ENCODE measurements around the gene COBLL1.
"Not testable (repeated sequence)": the region's sequence is repeated elsewhere in the genome, so short reads cannot be mapped to it uniquely, and the experiment has no call there.

The COBLL1 gene

GRCh38 chr2:164785457-164785856 lies 56.2 kb downstream of the COBLL1 start:
- no peak for DNase-seq

GRCh38 chr2:164784376-164784775 lies 57.2 kb downstream of the COBLL1 start:
- DNase-seq, result no peak

DNA sequence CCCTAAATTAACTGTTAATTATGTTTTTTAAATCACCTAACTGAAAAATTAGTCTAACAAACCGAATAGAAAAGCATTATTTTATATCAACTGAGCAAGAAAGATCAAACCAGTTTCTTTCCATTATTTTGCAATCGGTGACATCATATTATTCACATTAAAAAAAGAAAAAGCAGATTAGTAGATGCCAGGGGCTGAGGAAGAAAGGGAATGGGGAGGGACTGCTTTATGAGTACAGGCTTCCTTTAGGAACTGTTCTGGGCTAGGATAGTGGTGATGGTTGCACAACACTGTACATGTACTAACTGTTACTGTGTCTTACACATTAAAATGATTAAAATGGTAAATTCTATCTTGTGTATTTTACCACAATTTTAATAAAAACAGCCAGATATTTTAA lies 59.3 kb downstream of the COBLL1 start:
- no peak for DNase-seq

DNA sequence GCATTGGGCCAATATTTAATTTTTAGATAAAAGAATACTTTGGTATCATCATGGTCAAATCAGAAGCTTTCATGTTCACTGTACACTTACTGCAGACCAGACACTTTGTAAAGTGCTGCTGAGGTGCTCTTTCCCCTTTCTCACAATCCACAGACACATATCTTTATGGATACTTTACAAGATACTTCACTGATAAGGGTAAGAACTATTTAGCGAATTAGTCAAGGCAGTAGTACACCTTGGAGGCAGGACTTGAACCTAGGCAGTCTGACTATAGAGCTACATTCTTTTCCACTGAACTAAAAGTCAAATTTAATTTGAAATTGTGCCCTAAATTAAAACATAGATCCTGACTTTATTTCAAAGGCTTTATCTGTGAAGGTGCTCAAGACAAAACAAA lies 60.2 kb downstream of the COBLL1 start:
- no peak for DNase-seq

DNA sequence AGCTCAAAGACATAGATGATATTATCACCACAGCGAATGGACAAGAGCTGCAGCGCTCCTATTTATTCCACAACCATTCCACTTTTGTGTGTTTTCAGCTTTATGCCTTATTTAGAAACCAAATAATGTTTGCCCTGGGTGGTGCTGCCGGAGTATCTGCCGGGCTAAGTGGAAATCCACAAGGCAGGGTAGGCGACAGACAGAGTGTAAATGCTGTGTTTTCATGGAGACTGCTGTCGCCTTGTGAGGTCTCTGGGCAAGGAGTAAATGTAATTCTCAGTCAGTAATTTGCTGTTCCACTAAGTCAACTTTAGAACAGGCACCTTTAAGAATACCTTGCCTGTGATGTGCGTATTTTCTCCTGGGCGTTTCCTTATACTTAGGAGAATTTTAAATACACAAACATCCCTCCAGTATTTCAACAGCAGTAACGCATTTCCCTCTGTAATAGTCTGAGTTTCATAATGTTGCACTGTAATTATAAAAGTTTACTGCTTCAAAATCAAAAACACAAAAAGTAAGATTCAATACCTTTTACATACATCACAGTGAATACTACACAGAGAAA lies 60.9 kb downstream of the COBLL1 start:
- no peak for DNase-seq

DNA sequence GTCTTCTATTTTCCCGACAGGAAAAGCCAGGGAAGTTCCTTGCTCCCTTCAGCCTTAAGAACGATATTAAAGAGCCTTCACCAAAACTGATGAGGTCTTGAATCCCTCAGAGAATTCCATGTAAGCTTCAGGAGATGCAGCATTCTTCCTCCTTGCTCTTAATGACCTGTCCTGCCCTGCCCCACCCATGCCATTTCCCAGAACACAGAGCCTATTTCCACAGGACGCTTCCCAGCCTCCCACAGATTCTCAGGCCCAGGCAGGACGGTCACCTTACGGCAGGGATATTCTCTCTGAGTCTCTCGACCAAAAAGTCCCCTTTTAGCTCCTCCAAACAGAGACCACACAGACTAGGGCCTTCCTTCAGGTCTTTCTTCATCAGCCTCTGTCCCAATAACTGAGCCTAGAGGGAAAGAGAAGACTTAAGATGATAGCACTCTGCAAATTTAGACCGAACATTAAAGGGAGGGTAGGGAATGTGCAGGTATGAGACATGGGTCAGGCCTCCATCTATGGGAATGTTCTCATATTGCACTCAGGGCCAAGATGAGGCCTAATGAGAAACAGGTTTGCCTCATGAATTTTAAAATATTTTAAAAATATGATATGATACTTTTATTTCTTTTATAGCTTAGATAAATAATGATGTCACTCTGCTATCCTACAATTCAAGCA lies 62.1 kb downstream of the COBLL1 start:
- DNase-seq, result no peak

- no peak for DNase-seq
Observed at GRCh38 chr2:164778723-164779122, 62.9 kb downstream of the COBLL1 start.

- DNase-seq, result no peak
Observed at GRCh38 chr2:164777847-164778461, 63.7 kb downstream of the COBLL1 start.

DNA sequence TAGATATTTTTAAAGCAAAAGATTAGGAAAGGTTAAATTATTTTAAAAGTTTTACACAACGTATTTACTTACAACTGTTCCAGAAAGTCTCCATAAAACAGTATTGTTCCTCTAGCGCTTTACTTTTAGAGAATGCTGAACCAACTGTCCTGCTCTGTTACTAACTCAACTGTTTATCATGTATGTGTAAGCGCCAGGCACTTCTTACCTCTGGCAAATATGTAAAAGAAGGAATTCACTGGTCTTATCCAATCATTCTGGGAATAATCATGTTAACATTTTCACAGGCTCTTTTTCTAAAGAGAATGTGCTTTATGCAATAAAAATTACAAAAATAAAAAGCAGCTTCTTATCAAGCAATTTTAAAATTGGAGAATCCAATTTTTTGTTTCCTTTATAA lies 68.0 kb downstream of the COBLL1 start:
- no peak for DNase-seq

DNA sequence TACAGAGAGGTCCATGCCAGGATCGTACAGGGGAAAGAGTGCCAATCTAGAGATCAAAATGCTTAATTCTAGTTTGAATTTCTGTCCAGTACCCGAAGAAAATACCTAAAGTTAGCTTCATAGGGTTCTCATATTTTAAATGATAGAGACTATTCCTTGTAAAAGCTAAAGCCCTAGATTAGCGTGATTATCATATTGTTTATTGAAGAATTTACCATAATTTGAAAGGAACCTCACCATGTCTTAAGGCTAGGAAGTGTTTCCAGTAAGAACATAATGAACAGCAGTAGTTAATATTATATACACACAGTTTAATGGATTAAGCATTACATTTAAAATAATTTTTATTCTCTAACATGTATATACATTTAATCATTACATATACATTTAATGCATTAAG lies 68.5 kb downstream of the COBLL1 start:
- no peak for DNase-seq

- no peak for DNase-seq
Observed at GRCh38 chr2:164771897-164772296, 69.7 kb downstream of the COBLL1 start.

DNA sequence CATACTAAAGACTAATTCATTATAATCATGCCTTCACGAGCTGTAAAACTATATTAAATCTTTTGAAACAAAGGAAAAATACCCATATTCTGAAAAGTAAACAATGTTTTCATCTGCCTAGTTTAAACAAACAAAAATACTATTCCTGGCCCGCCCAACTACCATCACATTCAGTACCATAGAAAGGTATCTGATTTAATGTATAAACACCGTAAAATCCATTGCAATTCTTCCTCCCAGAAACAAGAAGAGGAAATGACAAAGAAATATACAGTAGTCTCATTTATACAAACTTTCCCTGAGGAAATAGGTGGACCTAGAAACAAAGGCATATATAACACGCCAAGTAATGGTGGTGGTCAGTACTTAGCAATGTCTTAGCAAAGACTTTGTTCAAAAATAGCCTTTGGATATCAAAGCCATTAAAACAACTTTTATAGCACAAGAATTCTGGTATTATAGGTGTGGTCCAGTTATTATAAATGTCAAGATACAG lies 71.2 kb downstream of the COBLL1 start:
- no peak for DNase-seq

DNA sequence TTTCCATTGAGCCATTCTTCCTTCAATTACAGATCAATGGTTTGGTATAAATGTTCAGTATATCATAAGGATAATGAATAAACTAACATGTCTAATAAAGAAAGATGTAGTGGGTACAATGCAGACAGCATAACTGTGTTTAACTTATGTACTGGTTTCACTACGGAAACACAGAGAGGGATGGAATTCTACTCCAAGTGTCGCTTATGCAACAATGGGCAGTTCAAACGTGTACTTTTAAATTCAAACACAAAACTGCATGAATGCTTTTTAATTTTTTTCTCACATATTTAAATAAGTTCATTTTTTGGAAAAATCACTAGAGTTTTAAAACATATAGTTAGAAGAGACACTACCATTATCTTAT lies 74.7 kb downstream of the COBLL1 start:
- DNase-seq, result no peak

GRCh38 chr2:164766216-164766953 lies 75.2 kb downstream of the COBLL1 start:
- no peak for DNase-seq

GRCh38 chr2:164764996-164765395 lies 76.6 kb downstream of the COBLL1 start:
- no peak for DNase-seq

GRCh38 chr2:164764474-164764873 lies 77.1 kb downstream of the COBLL1 start:
- DNase-seq, result no peak

DNA sequence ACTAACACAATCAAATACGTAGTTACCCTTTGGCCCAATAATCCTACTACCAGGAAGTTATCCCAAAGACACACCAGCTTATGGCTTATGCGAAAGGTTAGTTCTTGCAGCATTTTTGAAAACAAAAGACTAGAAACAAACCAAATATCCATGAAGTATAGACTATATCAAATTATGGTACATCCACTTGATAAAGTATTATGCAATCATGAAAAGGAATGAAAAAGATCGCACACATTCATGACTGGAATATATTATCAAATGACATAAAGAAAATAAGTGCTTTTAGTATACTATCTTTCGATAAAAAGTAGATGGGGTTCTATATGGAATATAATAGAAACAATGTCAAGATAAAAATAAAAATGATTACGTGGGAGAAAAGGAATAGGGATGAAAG lies 78.2 kb downstream of the COBLL1 start:
- DNase-seq, result no peak

GRCh38 chr2:164761737-164762460 lies 79.7 kb downstream of the COBLL1 start:
- DNase-seq, result no peak

- not testable (repeated sequence) for DNase-seq
Observed at GRCh38 chr2:164761201-164761600, 80.4 kb downstream of the COBLL1 start.

DNA sequence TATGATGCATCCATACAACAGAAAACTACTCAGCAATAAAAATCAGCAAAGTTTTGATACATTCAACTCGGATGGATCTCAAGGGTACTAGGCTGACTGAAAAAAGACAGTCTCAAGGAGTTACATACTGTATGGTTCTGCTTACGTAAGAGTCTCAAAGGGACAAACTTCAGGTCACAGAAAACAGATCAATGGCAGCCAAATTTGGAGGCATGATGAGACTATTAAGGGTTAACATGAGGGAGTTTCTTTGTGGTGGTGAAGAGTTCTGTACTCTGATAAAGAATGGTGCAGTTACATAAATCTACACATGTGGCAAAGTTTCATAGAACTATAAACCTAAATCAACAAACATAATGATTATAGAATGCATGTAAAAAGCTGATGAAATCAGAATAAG lies 81.4 kb downstream of the COBLL1 start:
- no peak for DNase-seq

DNA sequence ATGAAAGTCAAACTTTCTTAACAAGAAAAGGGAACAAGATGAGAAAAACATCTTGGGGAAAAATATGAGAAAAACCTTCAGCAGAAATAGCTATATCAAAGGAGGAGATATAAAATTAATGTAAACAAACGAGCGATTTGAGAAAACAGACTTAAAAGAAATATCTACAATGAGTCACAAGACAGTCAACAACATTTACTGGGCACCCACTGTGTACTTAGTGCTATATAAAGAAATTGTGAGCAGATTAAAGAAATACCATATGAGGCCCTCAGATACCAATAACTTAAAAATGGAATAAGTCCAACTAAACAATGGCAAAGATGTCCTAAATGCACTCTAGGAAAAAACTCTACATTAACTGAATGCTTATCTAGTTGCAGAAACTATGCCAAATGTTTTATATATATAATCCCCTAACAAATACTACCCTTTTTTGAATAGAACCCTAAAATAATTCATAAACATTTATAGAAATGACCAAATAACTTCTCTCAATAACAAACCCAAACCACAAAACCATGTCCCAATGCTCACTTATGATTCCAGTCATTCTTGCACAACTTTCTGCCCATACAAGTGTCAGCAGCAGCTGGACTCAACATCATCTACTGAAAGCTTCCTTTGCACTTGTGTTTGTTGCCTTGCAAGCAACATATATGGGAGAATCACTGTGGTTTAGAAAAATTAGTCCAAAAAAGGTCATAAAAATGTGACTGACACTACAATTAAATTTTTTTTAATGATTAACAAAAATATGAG lies 83.5 kb downstream of the COBLL1 start:
- no peak for DNase-seq

DNA sequence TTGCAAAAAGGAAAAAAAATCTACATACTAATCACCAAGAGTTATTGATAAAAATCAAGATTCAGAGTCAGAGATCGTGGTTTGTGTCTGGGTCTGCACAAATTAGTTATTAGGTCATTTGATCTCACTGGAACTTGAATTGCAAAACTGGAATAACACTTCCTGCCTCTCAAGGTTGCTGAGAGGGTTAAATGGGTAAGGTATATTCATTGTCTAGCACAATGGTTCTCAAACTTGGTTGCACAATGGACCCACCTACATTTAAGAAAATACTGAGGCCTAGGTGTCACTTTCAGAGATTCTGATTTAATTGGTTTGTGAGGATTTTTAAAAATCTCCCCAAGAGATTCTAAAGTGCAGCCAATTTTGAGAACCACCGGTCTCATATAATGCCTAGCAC lies 84.8 kb downstream of the COBLL1 start:
- no peak for DNase-seq
